OCI-LY7 (cell line): ENCODE measurements around the gene BCDIN3D. TPM values are rescaled to one million over a fixed set of nuclear protein-coding genes. Genes with fewer than 3 reads are reported as not detected.

Source experiments
- BruUV-seq: library from RNA; stranded (reverse); fragments of 400-500 nt; replicated peaks from 2 replicates; lab custom pipeline; 2021; lab: Mats Ljungman, UMichigan
- CTCF ChIA-PET: fragments of 300-600 bp; sonication (Branson Sonifier 250); formaldehyde crosslinking; loops from one replicate; lab custom pipeline; 2022; ENCODE audit warnings: antibody characterized with exemption; ENCODE audit not compliant: unreplicated experiment; lab: Charles Lee
- POLR2A ChIA-PET: fragments of 300-600 bp; sonication (Branson Sonifier 250); formaldehyde crosslinking; loops from one replicate; lab custom pipeline; 2022; ENCODE audit warnings: antibody characterized with exemption; lab: Charles Lee
- DNase-seq: peaks from one replicate; pipeline ENCODE4 v3.0.0-alpha.2; 2015; ENCODE audit warnings: low spot score
- H2AFZ ChIP-seq: fragments of 200-600 bp; sonication (generic), shearing (Covaris generic); 2 replicates; pipeline ENCODE4 v1.6.1; 2014; ENCODE audit warnings: mild to moderate bottlenecking, antibody characterized with exemption, low read length, moderate library complexity
- H3K27ac ChIP-seq: fragments of 200-600 bp; sonication (generic); 2 replicates; pipeline ENCODE4 v1.5.1; 2014; ENCODE audit warnings: mixed run types, low read depth, mild to moderate bottlenecking, moderate library complexity, low read length, inconsistent platforms; ENCODE audit not compliant: poor library complexity, severe bottlenecking
- H3K36me3 ChIP-seq: fragments of 200-600 bp; sonication (generic); 2 replicates; pipeline ENCODE4 v1.6.1; 2014; ENCODE audit warnings: mild to moderate bottlenecking, antibody characterized with exemption, low read length, moderate library complexity, mixed read lengths; ENCODE audit not compliant: insufficient read depth
- H3K4me1 ChIP-seq: fragments of 200-600 bp; sonication (generic); 2 replicates; pipeline ENCODE4 v1.5.1; 2014; ENCODE audit warnings: mild to moderate bottlenecking, low read length; ENCODE audit not compliant: insufficient read depth, poor library complexity, severe bottlenecking
- H3K4me2 ChIP-seq: fragments of 200-600 bp; sonication (generic); 2 replicates; pipeline ENCODE4 v1.6.1; 2014; ENCODE audit warnings: mild to moderate bottlenecking, low read length
- H3K4me3 ChIP-seq: fragments of 200-600 bp; sonication (generic); 2 replicates; pipeline ENCODE4 v1.5.1; 2014; ENCODE audit warnings: mild to moderate bottlenecking, low read depth, low read length; ENCODE audit not compliant: poor library complexity, severe bottlenecking
- H3K79me2 ChIP-seq: fragments of 200-600 bp; sonication (generic); 2 replicates; pipeline ENCODE4 v1.6.1; 2016; ENCODE audit warnings: low read depth, mild to moderate bottlenecking, low read length, moderate library complexity, mixed read lengths; ENCODE audit not compliant: insufficient read depth
- H3K9me2 ChIP-seq: fragments of 200-600 bp; sonication (generic); 2 replicates; pipeline ENCODE4 v1.6.1; 2016; ENCODE audit warnings: mild to moderate bottlenecking, low read length, mixed read lengths; ENCODE audit not compliant: insufficient read depth
- H3K9me3 ChIP-seq: fragments of 200-600 bp; sonication (generic); 2 replicates; pipeline ENCODE4 v1.6.1; 2014; ENCODE audit warnings: mild to moderate bottlenecking, mixed run types, low read length, mixed read lengths
- H4K20me1 ChIP-seq: fragments of 200-600 bp; sonication (generic); 2 replicates; pipeline ENCODE4 v1.6.1; 2014; ENCODE audit warnings: mild to moderate bottlenecking, antibody characterized with exemption, low read length, moderate library complexity, mixed read lengths; ENCODE audit not compliant: insufficient read depth
- CTCF ChIP-seq: fragments of 200-600 bp; sonication (generic); conservative IDR thresholded peaks from 2 replicates; pipeline ENCODE4 v1.5.1; 2014; ENCODE audit warnings: mild to moderate bottlenecking, antibody characterized with exemption, low read length, moderate library complexity, mixed read lengths
- EZH2phosphoT487 ChIP-seq: fragments of 200-600 bp; sonication (generic); IDR thresholded peaks from 2 replicates; pipeline ENCODE4 v1.6.1; 2018; ENCODE audit warnings: low read depth, borderline replicate concordance, mild to moderate bottlenecking, mixed run types, antibody characterized with exemption, low read length, moderate library complexity, mixed read lengths
- intact Hi-C: fragments of 100-400 bp; cut with micrococcal nuclease; formaldehyde crosslinking; loops from one replicate; pipeline ENCODE4 v1.10.0; 2022; ENCODE audit not compliant: unreplicated experiment
- total RNA-seq, 2 experiments: library from RNA; depleted of rRNA in 1 of 2; stranded (reverse); fragments of >200 nt in 1 of 2; shearing (Covaris generic) in 1 of 2; gene quantifications; 2 replicates each; pipeline ENCODE4 v1.2.3, GENCODE V29; 2014 to 2022

Gene BCDIN3D
- total RNA-seq, 2 experiments from 2014 or later: 8.4 to 10.1 TPM

GRCh38 chr12:49797449-49797776 is 45.5 kb downstream of the BCDIN3D start:
- no peaks in the 10 kb centered on the region for H3K79me2 ChIP-seq
- H3K4me1 ChIP-seq: no peaks in the 10 kb centered on the region
- no peak overlapping the region for H3K27ac ChIP-seq
- no peaks in the 10 kb centered on the region for H3K9me2 ChIP-seq
- no peak for TF ChIP-seq EZH2phosphoT487
- no peak for TF ChIP-seq CTCF
- no peak overlapping the region for H3K4me2 ChIP-seq
- no peak for DNase-seq
- H3K9me3 ChIP-seq: no peaks in the 10 kb centered on the region
- H4K20me1 ChIP-seq: no peaks in the 10 kb centered on the region
- no peak overlapping the region for H3K4me3 ChIP-seq
- H2AFZ ChIP-seq: no peak overlapping the region
- POLR2A ChIA-PET: interaction anchor here (0.6 kb wide), 1 partner anchor 75 kb away, joined by 4 read pairs; no protein-coding TSS in a partner anchor
- no TSS peak for BruUV-seq
- CTCF ChIA-PET: no interaction called here
- intact Hi-C loops: no loop called here
- H3K36me3 ChIP-seq: no peaks in the 10 kb centered on the region; the same call in 1 of the 2 replicates

DNA sequence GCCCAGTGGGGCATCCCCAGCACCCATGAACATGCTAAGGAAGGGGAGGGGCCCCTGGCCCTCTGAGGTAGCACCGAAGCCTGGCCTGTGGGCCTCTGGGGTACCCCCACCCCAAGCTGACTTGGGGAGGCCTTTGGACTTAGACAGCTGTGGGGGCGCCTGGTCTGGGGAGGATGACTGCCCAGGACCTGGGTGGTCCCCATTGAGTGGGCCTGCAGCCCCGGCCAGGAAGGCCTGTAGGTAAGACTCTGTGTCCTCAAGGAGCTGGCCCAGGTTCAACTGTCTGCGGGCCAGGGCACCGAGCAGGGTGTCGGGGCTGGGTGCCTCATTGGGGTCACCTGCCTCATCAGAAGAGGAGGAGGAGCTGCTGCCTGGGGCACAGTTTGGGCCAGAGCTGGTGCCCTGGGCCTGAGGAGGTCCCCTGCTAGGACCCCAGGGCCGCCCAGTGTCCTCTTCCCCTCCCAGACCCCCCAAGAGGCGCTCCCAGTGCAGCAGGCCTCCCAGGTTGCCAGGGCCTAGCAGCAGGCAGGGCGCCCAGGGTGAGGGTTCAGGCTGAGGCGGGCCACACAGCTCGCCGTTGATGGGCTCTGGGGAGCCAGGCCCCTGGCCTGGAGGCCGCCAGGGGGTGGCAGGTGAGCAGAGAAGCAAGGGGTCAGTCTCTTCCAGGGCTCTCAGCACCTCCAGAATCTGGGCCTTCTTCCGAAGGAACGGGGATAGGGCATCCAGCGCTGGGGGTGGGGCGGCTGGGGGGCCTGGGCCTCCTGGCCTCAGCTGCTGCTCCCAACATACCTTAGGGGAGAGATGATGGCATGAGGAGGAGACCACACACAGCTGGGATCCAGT is 46.1 kb downstream of the BCDIN3D start:
- no peaks in the 10 kb centered on the region for H3K4me1 ChIP-seq
- no peaks in the 10 kb centered on the region for H3K9me2 ChIP-seq
- H3K4me2 ChIP-seq: no peak overlapping the region
- H2AFZ ChIP-seq: no peak overlapping the region
- H4K20me1 ChIP-seq: no peaks in the 10 kb centered on the region
- intact Hi-C loops: no loop called here
- H3K27ac ChIP-seq: no peak overlapping the region
- H3K79me2 ChIP-seq: no peaks in the 10 kb centered on the region
- H3K9me3 ChIP-seq: no peaks in the 10 kb centered on the region
- no peaks in the 10 kb centered on the region; the same call in 1 of the 2 replicates for H3K36me3 ChIP-seq
- POLR2A ChIA-PET: no interaction called here
- no TSS peak for BruUV-seq
- no peak overlapping the region for H3K4me3 ChIP-seq
- CTCF ChIA-PET: no interaction called here
- TF ChIP-seq EZH2phosphoT487 (no peak), CTCF (no peak)
- DNase-seq: no peak

- BruUV-seq: no TSS peak
- no peak overlapping the region for H3K4me3 ChIP-seq
- POLR2A ChIA-PET: no interaction called here
- no peaks in the 10 kb centered on the region; the same call in 1 of the 2 replicates for H3K36me3 ChIP-seq
- H4K20me1 ChIP-seq: no peaks in the 10 kb centered on the region
- TF ChIP-seq EZH2phosphoT487 (no peak), CTCF (no peak)
- no peak for DNase-seq
- no peak overlapping the region for H3K27ac ChIP-seq
- no peaks in the 10 kb centered on the region for H3K9me2 ChIP-seq
- intact Hi-C loops: no loop called here
- no peak overlapping the region for H3K4me2 ChIP-seq
- H2AFZ ChIP-seq: no peak overlapping the region
- H3K79me2 ChIP-seq: no peaks in the 10 kb centered on the region
- CTCF ChIA-PET: no interaction called here
- no peaks in the 10 kb centered on the region for H3K9me3 ChIP-seq
- no peaks in the 10 kb centered on the region for H3K4me1 ChIP-seq
Measured at GRCh38 chr12:49796155-49796554, 46.8 kb downstream of the BCDIN3D start.
